Inflammatory macrophage treated with lipopolysaccharide for 1 hour (primary cell): ENCODE data around the gene CKS2.
"Not testable (repeated sequence)": the region's sequence is repeated elsewhere in the genome, so short reads cannot be mapped to it uniquely, and the experiment has no call there.

ENCODE experiments used
- DNase-seq, 2 donors: peaks; one replicate each; pipeline ENCODE4 v3.0.0-alpha.2; 2020 to 2022

Gene CKS2

GRCh38 chr9:89310475-89311345, at the start of gene CKS2:
Gene CKS2, plus strand, starts transcription at chr9:89311195. Its CDS starts 98 bp downstream, at chr9:89311293.
- DNase-seq: peak; percentile 100

- DNase-seq: no peak
Measured at GRCh38 chr9:89273528-89274279, 37.3 kb upstream of the CKS2 start.

DNA sequence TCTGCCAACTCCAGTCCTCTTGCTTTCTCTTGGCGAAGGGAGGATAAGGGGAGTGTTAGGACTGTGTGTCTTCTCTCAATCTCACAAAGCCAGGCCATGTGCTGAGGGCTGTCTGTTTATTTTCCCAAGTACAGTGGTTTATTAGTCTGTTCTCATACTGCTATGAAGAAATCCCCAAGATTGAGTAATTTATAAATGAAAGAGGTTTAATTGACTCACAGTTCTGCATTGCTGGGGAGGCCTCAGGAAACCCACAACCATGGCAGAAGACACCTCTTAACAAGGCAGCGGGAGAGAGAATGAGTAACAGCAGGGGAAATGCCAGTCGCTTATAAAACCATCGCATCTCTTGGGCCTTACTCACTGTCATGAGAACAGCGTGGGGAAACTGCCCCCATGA, 36.2 kb upstream of the CKS2 start:
- peak in 1 of 2 donors; percentile 18 for DNase-seq

DNA sequence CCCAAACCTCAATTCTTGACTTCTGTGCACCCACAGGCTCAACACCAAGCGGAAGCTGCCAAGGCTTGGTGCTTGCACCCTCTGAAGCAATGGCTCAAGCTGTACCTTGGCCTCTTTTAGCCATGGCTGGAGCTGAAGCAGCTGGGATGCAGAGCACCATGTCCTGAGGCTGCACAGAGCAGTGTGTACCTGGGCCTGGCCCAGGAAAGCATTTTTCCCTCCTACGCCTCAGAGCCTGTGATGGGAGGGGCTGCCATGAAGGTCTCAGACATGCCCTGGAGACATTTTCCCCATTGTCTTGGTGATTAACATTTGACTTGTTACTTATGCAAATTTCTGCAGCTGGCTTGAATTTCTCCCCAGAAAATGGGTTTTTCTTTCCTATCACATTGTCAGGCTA, 35.0 kb upstream of the CKS2 start:
- DNase-seq: not testable (repeated sequence)

- DNase-seq: no peak
Measured at GRCh38 chr9:89277043-89277442, 34.0 kb upstream of the CKS2 start.

DNA sequence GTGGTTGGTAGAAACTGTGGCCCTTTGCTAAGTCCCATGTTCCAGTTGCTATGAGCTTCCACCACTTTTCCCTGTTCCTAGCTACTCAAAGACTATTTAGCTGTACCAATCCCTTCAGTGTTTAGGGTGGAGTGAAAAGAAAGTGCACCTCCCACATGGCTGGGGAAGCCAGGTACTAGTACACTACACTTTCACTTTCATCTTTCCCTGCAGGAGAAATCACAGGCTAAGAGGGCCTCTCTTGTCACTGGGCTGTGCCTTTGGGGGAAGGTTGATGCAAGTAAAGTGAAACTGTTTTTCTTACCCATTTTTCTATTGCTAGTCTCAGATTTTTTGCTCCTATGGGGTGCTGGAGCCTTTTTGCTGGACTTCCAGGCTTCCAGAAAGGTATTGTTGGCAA, 33.5 kb upstream of the CKS2 start:
- DNase-seq: no peak

- DNase-seq: no peak
Measured at GRCh38 chr9:89278551-89278950, 32.4 kb upstream of the CKS2 start.

DNA sequence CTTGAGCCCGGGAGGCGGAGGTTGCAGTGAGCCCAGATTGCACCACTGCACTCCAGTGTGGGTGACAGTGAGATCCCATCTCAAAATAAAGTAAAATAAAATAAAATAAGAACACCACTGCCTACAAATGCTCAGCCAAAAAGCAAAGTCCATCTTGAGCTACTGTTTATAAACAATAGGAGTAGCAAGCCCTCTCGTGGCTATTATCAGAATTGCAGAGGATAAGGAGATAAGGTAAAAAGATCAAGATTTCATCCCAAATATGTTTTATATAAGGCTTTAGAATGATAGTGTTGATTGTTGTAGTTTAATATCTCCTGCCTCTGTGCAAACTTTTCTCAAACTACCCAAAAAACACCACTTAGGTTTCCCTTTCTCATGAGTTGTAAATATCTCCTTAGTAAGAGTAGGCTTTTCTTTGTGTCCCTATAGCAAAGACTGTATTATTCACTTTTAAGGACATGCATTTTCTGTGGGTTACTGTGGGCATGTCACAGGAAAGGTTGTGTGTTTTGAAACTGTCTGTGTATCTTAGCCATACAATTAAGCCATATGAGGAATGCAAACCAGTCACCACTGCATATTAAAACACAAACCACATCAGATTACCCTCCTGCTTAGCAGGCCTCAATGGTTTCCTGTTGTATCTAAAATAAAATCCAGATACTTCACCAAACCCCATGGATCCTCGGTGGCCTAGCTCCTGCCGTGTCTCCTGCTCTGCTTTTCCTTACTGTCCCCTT, 31.8 kb upstream of the CKS2 start:
- peak; percentile 23 to 77 for DNase-seq

DNA sequence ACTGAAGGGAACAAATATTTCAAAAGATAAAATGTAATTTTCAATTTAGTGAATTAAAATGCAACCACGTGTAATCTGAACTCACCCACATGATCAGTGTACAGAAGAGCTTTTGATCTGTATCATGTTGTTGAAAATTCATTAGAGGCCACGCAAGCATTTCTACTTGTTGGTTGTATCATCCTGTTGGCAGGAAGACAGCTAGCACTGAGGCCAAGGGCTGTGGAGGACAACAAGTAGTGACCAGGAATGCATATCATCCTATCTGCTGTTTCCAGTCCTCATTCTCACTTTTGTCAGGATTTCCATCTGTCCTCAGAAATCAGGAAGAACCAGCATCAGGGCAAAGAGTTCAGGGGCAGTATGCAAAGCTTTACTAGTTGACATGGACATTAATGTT, 29.9 kb upstream of the CKS2 start:
- DNase-seq: no peak

DNA sequence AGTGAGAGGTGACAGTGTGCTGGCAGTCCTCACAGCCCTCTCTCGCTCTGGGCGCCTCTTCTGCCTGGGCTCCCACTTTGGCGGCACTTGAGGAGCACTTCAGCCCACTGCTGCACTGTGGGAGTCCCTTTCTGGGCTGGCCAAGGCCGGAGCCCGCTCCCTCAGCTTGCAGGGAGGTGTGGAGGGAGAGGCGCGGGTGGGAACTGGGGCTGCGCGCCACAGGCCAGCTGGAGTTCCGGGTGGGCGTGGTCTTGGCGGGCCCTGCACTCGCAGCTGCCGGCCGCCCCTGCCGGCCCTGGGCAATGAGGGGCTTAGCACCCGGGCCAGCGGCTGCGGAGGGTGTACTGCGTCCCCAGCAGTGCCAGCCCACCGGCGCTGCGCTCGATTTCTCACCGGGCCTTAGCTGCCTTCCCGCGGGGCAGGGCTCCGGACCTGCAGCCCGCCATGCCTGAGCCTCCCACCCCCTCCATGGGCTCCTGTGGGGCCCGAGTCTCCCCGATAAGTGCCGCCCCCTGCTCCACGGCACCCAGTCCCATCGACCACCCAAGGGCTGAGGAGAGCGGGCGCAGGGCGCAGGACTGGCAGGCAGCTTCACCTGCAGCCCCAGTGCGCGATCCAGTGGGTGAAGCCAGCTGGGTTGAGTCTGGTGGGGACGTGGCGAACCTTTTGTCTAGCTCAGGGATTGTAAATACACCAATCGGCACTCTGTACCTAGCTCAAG, 28.6 kb upstream of the CKS2 start:
- DNase-seq: not testable (repeated sequence)

- DNase-seq: no peak
Measured at GRCh38 chr9:89284076-89284475, 26.9 kb upstream of the CKS2 start.

DNA sequence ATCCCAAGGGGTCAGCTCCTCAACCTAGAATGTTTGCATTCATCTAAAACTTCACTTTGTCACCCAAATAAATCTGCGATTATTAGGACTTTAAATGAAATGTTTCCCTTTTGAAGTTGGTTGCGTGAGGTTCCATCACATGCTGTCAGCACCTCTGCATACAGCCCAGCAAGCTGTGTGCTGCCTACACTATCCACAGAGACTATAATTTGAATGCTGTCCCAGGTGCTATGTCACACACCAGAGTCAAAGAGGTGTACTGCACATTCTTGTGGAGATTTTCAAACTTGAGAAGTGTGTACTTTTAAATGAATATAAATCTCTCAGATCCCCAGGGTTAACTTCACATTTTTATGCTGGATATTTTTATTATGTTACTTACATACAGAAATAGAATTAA, 19.3 kb upstream of the CKS2 start:
- no peak for DNase-seq

DNA sequence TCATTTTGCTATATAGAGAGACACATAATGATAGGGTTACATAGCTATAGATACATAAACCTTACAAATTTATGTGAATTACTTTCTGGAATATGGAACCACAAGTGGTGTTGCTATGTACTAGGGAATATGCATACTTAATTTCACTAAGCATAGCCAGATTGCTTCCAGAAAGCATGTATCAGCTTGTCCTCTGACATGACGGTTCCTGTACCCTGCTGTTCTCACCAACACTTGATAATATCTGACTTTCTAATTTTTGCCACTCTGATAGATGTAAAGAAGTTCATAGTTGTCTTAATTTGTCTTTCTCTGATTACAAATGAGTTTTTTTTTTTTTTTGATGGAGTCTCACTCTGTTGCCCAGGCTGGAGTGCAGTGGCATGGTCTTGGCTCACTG, 18.0 kb upstream of the CKS2 start:
- no peak for DNase-seq

- no peak for DNase-seq
Measured at GRCh38 chr9:89295400-89295799, 15.6 kb upstream of the CKS2 start.

DNA sequence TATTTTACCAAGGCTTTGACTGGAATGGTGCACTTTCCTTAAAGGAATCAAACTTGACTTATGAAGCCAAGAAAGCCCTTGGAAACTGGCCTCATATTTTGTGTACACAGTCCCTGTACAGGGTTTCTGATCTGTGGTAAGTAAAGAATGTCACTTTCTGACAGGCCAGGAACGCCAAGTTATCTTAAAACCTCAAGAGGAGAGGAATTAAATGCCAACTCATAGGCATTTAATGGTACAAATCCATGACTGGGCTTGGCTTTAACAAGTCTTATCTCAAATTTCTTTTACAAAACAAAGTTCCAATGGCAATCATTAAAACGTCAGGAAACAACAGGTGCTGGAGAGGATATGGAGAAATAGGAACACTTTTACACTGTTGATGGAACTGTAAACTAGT, 9.0 kb upstream of the CKS2 start:
- not testable (repeated sequence) for DNase-seq

- DNase-seq: no peak
Measured at GRCh38 chr9:89304020-89304833, 6.8 kb upstream of the CKS2 start.

DNA sequence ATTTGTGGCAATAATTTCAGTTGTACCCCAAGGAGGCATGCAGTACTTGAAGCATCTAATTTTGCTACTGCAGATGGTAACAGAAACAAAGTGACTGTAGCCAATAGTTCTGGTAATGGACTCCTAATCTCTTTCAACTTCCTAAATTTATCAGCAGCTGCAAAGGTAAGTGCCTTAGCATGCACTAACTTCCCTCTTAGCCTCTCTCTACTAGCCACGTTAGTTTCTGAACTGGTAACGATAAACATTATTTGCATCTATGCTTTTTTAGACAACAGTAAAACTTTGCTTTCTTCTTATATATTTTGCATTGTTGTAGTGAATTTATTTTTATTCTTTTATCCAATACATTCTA, 6.2 kb upstream of the CKS2 start:
- no peak for DNase-seq

- no peak for DNase-seq
Measured at GRCh38 chr9:89305868-89306267, 5.1 kb upstream of the CKS2 start.

GRCh38 chr9:89309166-89309565, 1.8 kb upstream of the CKS2 start:
- DNase-seq: no peak

- DNase-seq: peak; percentile 13 to 39
Measured at GRCh38 chr9:89309608-89310474, 1.2 kb upstream of the CKS2 start.
